ENCODE results near the gene BLCAP. TPM values are rescaled to one million over a fixed set of nuclear protein-coding genes. Genes with fewer than 3 reads are reported as not detected.

The BLCAP gene
- total and polyA plus RNA-seq, 2 experiments from 2014 or later, result 65.8 to 71.9 TPM

- Histone ChIP-seq H3K9me2 (replicated peaks; ENCODE audit: insufficient read depth) (no peaks in the 10 kb centered on the region), H4K20me1 (ENCODE audit: insufficient read depth, poor library complexity, severe bottlenecking) (no peaks in the 10 kb centered on the region), H2AFZ (no peak overlapping the region), H3K4me1 (ENCODE audit: insufficient read depth) (peaks cover 16% of the 10 kb centered on the region), H3K36me3 (replicated peaks; ENCODE audit: insufficient read depth, low read depth) (no peaks in the 10 kb centered on the region), H3K4me3 (no peak overlapping the region), H3K9me3 (ENCODE audit: low read depth) (no peaks in the 10 kb centered on the region), H3K27me3 (no peaks in the 10 kb centered on the region), H3K79me2 (no peaks in the 10 kb centered on the region), H3K27ac (no peak overlapping the region), H3K4me2 (no peak overlapping the region)
- DNase-seq (ENCODE audit: low spot score), result no peak
- TF ChIP-seq EZH2 (IDR thresholded peaks at IDR 0.05; ENCODE audit: borderline replicate concordance), result no peak
- WGBS (ENCODE audit: low lambda C conversion rate, missing lambda C conversion rate), result 94% methylated on average over 2 of the region's 2 CpGs
Observed at GRCh38 chr20:37502654-37503053, 25.0 kb downstream of the BLCAP start.

GRCh38 chr20:37501940-37502339 lies 25.7 kb downstream of the BLCAP start:
- H3K79me2 ChIP-seq, result no peaks in the 10 kb centered on the region
- 80% methylated on average over 7 of the region's 7 CpGs for WGBS (ENCODE audit: low lambda C conversion rate, missing lambda C conversion rate)
- TF ChIP-seq CTCF (IDR thresholded peaks at IDR 0.05; ENCODE audit: poor library complexity), result no peak
- H4K20me1 ChIP-seq (ENCODE audit: insufficient read depth, poor library complexity, severe bottlenecking), result no peaks in the 10 kb centered on the region
- H3K27ac ChIP-seq, result no peak overlapping the region
- H3K9me2 ChIP-seq (replicated peaks; ENCODE audit: insufficient read depth), result no peaks in the 10 kb centered on the region
- no peak overlapping the region for H2AFZ ChIP-seq
- H3K4me2 ChIP-seq, result no peak overlapping the region
- no peak for DNase-seq (ENCODE audit: low spot score)
- no peaks in the 10 kb centered on the region for H3K9me3 ChIP-seq (ENCODE audit: low read depth)
- H3K4me3 ChIP-seq, result no peak overlapping the region
- H3K36me3 ChIP-seq (replicated peaks; ENCODE audit: insufficient read depth, low read depth), result no peaks in the 10 kb centered on the region
- H3K27me3 ChIP-seq, result no peaks in the 10 kb centered on the region
- peaks cover 11% of the 10 kb centered on the region for H3K4me1 ChIP-seq (ENCODE audit: insufficient read depth)

DNA sequence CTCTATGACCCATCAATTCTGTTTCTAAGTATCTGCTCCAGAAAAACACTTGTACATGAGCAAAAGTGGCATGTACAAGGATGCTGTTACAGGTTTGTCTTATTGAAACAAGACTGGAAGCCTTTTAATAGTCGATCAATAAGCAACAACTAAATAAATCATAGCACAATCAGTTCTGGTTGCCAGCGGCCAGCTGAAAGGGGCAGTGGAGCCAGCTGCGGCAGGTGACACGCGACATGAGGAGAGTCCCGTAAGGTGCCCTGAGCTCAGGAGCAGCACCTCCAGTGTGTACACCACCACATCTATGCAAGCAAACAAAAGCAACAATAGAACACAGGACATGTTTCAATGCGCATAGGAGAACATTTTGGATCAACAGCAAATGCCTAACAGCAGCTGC lies 27.4 kb downstream of the BLCAP start:
- WGBS (ENCODE audit: low lambda C conversion rate, missing lambda C conversion rate), result 96% methylated on average over 7 of the region's 7 CpGs
- H3K27me3 ChIP-seq, result no peaks in the 10 kb centered on the region
- H2AFZ ChIP-seq, result no peak overlapping the region
- H3K4me3 ChIP-seq, result no peak overlapping the region
- H4K20me1 ChIP-seq (ENCODE audit: insufficient read depth, poor library complexity, severe bottlenecking), result no peaks in the 10 kb centered on the region
- no peak for DNase-seq (ENCODE audit: low spot score)
- no peak overlapping the region for H3K27ac ChIP-seq
- TF ChIP-seq CTCF (IDR thresholded peaks at IDR 0.05; ENCODE audit: poor library complexity) (no peak), EZH2 (IDR thresholded peaks at IDR 0.05; ENCODE audit: borderline replicate concordance) (no peak), EZH2phosphoT487 (IDR thresholded peaks at IDR 0.05; ENCODE audit: low read depth, severe bottlenecking, unreplicated experiment) (no peak)
- H3K9me2 ChIP-seq (replicated peaks; ENCODE audit: insufficient read depth), result no peaks in the 10 kb centered on the region
- H3K4me1 ChIP-seq (ENCODE audit: insufficient read depth), result no peaks in the 10 kb centered on the region
- no peaks in the 10 kb centered on the region for H3K36me3 ChIP-seq (replicated peaks; ENCODE audit: insufficient read depth, low read depth)
- no peaks in the 10 kb centered on the region for H3K79me2 ChIP-seq
- no peak overlapping the region for H3K4me2 ChIP-seq
- no peaks in the 10 kb centered on the region for H3K9me3 ChIP-seq (ENCODE audit: low read depth)

DNA sequence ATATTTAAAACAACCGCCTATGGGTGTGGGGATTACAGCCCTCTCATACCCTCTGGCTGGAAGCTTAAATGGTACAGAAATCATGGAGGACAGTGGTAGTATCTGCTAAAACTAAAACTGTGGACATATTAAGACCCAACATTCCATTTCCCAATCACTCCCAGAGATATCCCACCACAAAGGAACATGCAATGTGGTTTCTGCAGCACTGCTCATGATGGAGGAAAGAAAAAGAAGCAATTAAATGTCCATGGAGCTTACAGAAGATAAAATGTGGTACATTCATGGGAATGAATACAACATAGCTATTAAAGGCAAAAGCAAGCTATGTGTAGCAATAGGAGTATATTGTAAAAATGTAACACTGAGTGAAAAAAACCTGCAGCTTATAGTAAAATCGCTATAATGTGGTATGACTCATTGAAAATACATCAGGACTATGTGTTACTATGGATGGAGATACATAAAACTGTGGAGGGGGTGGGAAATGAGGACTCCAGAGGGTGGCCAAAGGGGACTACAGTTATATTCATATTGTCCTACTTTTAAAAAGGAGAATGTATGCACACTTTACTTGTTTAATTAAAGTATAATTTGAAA lies 29.5 kb downstream of the BLCAP start:
- no peaks in the 10 kb centered on the region for H3K79me2 ChIP-seq
- 79% methylated on average over 2 of the region's 2 CpGs for WGBS (ENCODE audit: low lambda C conversion rate, missing lambda C conversion rate)
- no peaks in the 10 kb centered on the region for H3K9me2 ChIP-seq (replicated peaks; ENCODE audit: insufficient read depth)
- no peak for TF ChIP-seq CTCF (IDR thresholded peaks at IDR 0.05; ENCODE audit: poor library complexity)
- TF ChIP-seq EZH2phosphoT487 (IDR thresholded peaks at IDR 0.05; ENCODE audit: low read depth, severe bottlenecking, unreplicated experiment), result no peak
- no peak for TF ChIP-seq EZH2 (IDR thresholded peaks at IDR 0.05; ENCODE audit: borderline replicate concordance)
- H3K27me3 ChIP-seq, result no peaks in the 10 kb centered on the region
- H4K20me1 ChIP-seq (ENCODE audit: insufficient read depth, poor library complexity, severe bottlenecking), result no peaks in the 10 kb centered on the region
- H3K9me3 ChIP-seq (ENCODE audit: low read depth), result no peaks in the 10 kb centered on the region
- no peak overlapping the region for H3K27ac ChIP-seq
- no peaks in the 10 kb centered on the region for H3K36me3 ChIP-seq (replicated peaks; ENCODE audit: insufficient read depth, low read depth)
- no peak overlapping the region for H3K4me2 ChIP-seq
- no peak overlapping the region for H3K4me3 ChIP-seq
- no peak overlapping the region for H2AFZ ChIP-seq
- DNase-seq (ENCODE audit: low spot score), result no peak
- no peaks in the 10 kb centered on the region for H3K4me1 ChIP-seq (ENCODE audit: insufficient read depth)

Measured in hepatocyte (in vitro differentiated cells).